C1 segment of cervical spinal cord (tissue), 14 donors: ENCODE measurements around the gene PXYLP1.
A peak's percentile ranks its signal among the peaks of the same experiment; 100 is the strongest.

Source experiments
- DNase-seq, 14 donors: peaks; one replicate each; lab custom pipeline; 2025; lab: John Stamatoyannopoulos, UW

Gene PXYLP1

DNA sequence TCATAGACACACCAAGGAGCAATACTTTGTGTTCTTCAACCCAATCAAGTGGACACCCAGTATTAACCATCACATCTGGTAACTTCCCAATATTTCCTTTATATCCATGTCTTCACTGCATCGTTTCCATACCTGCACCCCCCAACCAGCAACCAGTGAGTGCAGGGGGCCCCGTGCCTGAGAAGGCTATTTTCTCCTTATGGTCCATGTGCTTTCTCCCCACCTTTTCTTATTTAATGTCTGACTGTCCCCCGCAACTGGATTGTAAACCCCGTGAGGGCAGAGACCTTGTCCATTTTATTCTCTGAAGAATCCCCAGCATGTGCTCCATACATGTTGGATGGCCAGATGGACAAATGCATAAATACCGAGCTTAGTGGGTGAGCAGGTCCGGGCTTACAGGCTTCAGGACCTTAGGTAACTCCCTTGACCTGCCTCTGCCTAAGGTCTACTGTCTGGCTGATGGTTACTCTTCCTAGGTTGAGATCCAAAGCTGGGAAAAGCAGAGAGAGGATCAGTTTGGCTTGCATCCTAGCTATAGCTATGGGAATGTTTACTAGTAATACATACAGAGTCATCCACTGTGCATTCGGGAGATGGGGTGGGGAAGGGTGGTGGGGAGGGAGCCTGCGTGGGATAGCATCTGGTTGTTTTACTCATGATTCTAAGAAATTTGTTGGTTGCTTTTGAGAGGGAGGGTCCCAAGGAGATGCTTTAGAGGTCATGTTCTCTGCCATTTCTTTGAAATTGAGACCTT is 41.5 kb downstream of the PXYLP1 start:
- DNase-seq: no peak

DNA sequence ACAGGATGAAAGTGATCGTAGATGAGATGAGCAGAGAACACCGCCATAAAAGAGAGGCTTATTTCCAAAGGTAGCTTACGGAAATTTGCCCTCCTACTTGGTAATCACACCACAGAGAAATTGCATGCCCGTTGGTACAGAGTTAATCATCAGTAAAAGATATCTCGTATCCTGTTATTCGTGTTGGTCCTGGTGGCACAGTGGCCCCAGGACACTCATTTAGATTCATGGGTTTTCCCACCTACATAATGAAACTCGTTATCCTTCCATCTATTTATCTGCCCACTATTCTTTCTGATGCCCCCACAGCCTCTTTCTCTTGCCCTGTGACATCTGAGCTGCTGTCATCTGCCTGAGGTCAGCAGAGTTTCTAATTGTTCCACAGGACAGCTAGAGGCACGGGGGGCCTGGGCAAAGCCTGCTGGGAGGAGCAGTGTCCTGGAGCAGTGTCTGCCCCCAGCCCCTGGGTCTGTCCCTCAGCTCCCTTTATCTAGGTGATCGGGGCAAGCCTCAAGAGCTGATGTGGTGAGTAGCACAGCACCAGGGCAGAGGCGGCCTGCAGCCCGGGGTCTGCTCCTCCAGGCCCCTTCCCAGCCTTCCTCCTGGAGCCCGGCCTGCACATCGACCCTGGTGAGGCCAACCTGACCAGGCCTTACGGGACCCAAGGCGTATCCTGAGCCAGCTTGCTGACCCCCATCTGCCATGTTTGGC is 42.2 kb downstream of the PXYLP1 start:
- DNase-seq: no peak

DNA sequence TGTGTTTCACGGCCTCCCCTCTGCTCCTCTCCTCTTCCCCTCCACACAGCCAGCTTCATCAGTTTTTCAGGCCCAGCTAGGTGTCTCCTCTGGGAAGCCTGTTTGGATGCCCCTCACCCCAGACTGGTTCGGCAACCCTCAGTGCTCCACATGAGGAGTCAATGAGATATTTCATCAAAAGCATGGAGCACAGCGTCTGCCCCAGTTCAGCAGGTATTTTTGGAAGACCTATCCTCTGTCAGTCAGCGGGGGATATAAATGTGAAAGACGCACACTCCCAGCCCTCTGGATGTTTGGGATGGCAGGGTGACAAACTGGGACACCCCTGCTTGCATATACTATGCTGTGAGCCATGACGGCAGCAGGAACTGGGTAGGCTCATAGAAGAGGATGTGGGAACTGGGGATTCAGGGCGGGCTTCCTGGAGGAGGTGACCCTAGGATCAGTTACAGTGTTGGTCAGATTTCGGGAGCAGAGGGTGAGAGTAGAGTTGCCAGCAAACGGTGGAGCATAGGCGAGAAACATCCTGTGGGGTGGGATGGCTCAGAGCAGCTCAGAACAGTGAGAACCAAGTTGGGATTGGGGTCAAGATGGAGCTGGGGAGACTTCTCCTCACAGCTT is 42.9 kb downstream of the PXYLP1 start:
- DNase-seq: no peak

DNA sequence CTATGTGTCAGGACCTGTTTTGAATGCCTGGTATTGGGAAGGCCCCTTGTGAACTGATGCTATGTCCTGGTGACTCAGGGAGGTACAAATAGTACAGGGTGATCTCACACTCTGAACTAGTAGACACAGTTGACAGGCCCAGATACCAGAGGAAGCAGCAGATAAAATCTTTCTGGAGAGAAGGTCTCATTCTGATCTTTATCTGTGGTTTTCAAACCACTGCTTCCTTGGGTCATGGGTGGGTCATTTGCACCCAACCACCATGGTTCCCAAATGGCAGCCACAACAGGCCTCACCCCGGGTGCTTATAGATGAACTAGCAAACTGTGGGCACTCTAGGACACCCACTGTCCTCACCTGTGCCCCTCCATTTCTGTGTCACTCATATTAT is 43.4 kb downstream of the PXYLP1 start:
- no peak for DNase-seq

DNA sequence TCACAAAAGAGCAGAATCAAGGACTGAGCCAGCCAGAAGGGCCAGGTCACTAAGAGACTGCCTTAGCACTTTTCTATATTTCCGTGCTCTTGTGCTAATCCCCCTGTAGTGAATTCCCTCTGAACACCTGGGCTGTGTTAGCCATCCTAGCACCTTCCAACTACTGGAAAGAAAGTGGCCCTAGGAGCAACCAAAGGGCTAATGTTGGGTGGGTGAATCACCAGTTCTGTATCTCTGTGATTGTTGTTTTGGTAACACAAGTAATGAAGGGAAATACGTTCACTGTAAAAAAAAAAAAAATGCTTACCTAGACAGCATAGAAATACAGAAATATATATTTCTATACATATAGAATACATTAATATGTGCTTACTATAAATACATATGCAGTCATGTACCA is 43.9 kb downstream of the PXYLP1 start:
- no peak for DNase-seq

DNA sequence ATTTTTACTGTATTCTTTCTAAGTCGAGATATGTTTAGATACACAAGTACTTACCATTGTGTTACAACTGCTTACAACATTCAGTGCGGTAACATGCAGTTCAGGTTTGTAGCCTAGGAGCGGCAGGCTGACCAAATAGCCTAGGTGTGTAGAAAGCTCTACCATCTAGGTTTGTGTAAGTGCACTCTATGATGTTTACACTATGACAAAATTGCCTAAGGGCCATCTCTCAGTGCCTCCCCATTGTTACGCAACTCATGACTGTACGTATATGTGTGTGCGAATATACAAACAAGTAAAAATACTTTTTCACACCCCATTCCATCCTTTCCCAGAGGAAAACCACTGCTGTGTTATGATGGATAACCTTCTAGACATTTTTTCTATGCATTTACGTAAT is 44.3 kb downstream of the PXYLP1 start:
- DNase-seq: no peak

DNA sequence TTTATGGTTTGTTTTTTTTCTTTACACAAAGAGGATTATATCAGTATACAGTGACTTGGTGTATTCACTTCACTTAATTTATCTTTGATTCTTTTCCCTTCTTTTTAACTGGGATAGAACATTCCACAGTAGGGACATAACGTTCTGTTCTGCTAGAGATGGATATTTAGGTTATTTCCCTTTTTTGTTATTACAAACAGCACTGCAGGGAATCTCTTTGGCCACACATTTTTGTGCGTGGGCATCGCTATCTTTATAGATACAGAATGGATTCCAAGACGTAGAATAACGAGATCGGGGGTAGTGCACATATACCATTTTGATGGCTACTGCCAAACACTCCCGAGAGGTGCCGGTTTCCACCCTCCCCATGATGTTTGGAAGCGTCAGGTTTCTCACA is 44.8 kb downstream of the PXYLP1 start:
- DNase-seq: no peak

DNA sequence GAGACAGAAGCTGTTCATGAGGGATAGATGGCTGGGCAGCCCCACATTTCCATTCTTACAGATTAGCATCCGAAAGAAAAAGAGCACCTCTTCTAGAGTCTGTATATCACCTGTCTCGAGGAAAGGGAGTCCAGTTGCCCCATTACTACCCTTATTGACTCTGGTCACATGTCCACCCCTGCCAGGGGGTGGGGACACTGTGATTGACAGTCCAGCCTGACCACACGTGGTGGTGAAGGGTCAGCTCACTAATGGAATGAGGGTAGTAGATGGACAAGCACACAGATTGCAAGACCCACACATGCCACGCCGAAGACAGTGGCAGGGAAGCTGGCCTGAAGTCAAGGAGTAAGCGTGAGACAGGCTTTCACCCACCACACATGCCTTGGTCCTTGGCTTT is 45.8 kb downstream of the PXYLP1 start:
- DNase-seq: no peak

DNA sequence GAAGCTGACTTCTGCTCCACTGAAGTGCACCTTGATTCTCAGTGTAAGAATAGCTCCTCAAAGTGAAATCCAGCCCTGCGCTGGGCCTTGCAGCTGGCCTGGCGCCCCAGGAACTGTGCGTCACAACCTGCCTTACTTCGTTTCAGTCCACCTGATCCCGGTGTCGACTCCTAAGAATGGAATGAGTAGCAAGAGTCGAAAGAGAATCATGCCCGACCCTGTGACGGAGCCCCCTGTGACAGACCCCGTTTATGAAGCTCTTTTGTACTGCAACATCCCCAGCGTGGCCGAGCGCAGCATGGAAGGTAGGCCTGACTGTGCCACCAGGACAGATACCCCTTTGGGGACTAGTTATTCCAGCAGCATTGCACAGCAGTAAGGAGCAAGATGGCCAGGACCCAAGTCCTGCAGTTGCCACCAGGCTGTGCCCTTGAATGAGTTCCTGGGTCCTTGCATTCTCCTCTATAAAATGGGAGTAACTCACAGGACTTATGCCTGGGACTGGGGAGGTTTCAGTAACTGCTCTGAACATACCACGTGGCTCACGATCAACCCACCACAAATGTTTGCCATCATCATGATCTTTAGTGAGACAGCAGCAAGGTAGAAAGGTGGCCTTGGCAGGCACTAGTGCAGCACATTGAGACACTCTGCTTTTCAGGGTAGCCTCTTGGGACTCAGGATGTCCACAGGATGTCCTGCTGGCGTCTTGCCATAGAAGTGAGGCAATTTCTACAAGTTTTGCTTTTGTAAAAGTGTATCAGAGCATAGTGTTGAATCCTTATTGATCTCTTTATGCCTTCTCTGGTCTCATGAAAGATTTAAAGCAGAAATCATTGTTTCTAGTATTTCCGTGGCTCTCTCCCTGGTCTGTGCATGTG is 46.8 kb downstream of the PXYLP1 start:
- no peak for DNase-seq

DNA sequence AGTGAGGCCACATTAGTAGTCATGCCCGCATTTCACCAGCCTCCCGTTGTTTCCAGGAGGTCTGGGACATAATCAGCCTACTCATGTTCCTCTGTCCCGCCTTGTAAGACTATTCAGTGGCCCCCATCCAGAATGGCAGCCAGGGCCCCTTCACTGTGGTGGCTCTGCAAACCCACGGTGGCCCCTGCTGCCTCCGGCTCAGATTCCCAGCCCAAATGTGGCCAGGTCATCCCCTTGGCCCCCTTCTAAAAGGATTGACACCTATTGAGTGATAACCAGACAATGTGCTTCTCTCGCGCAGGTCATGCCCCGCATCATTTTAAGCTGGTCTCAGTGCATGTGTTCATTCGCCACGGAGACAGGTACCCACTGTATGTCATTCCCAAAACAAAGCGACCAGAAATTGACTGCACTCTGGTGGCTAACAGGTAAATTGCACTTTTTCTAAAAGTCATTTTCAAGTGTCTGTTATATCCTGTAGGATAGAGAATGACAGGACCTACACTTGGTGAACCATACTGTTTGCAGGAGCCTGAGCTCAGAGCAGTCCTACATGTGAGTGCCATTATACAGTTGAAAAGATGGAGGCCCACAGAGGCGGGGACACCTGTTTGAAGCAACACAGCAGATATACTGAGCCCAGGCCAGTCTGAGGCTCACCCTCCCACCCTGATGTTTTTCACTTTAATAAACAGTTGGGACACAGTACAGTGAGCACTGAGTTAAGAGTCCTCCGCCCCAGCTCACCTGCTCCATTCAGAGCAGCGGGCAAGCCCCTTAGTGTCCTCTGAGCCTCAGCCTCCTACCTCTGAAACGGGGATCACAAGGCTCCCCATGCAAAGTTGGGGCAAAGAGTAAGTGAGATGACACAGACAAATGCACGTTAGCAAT is 47.7 kb downstream of the PXYLP1 start:
- DNase-seq: peak in 2 of 14 donors; percentile 14 to 18

DNA sequence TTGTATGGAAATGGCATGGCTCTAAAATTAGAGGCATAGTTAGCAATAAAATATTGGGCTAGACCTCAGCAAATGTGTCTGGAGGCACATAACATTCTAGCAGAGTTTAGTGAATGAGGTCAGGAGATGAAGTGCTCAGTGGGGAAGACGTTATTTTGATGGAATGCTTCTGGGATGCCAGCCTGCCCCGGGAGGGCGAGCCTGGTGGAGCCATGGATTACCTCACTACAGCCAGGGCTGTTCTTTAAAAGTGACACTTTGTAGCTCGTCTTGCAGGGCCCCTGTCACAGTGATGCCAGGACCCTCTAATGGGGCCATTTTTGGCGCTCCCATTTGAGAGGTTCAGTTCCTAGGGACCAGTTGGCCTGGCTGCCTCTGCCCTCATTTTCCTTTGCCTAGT is 48.5 kb downstream of the PXYLP1 start:
- peak in 4 of 14 donors; percentile 18 to 59 (median 48) for DNase-seq

DNA sequence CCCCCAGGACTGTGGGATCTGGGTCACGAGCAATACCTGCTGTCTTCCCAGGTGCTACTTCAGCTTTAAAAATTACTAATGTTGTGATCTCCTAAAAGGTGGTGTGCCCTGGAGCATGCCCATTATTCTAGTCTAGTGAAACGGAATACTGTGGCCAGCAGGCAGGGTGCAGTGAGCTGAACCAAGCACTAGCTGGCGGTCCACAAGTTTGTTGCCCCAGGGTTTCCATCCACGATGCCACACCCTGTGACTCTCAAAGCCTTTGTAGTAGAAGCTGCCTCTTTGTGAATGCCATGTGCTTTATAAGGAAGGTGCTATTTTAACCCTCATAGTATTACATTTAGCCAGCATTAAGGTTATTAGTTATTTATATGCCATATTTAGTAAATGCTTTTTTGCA is 49.1 kb downstream of the PXYLP1 start:
- no peak for DNase-seq

DNA sequence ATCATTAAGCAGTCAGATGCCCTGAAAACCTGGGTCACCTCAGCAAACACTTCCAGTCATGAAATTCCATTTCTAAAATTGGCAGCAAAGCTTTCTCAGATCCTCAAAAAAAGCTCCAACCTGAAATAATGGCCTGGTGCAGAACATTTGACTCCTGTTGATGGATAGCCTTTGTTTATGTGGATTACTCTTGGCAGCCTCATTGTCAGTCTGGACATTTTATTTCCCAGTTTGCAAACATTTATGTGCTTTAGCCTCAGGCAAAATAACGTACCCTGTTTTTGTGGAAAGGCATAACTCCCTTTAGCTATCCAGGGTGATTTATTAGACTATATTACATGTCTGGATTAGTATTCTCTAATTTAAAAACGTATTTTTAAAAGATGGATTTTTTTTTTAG is 53.9 kb downstream of the PXYLP1 start:
- no peak for DNase-seq

DNA sequence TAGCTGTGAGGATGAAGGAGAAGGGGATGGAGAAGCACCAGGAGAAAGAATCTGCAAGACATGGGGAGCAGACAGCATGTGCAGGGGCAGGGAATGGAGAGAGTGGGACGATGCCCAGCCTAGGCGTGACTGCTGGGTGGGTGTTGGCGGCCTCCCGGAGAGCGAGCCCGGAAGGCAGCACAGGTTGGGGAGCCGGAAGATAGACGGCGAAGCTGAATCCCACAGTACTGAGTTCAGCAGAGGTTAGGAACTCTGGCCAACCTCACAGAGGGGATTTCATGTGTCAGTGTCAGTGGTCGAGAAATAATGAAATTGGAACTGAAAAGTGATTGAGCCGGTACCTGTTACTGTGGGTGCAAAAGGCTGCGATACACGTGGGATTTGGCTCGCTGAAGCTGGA is 55.2 kb downstream of the PXYLP1 start:
- no peak for DNase-seq

DNA sequence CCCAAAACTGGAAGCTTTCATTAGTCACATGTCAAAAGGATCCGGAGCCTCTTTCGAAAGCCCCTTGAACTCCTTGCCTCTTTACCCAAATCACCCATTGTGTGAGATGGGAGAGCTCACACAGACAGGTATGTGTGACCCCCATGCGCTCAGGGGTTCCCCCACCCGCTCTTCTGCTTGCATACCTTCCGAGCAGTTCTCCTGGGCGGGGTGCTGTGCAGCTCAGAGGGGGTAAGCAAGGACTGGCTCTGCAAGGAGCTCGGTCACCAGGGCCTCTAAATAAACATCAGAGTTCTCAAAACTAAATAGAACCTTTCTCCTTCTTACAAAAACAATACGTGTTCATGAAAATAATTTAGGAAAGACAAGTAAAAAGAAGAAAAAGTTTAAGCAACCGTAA is 55.7 kb downstream of the PXYLP1 start:
- DNase-seq: no peak

DNA sequence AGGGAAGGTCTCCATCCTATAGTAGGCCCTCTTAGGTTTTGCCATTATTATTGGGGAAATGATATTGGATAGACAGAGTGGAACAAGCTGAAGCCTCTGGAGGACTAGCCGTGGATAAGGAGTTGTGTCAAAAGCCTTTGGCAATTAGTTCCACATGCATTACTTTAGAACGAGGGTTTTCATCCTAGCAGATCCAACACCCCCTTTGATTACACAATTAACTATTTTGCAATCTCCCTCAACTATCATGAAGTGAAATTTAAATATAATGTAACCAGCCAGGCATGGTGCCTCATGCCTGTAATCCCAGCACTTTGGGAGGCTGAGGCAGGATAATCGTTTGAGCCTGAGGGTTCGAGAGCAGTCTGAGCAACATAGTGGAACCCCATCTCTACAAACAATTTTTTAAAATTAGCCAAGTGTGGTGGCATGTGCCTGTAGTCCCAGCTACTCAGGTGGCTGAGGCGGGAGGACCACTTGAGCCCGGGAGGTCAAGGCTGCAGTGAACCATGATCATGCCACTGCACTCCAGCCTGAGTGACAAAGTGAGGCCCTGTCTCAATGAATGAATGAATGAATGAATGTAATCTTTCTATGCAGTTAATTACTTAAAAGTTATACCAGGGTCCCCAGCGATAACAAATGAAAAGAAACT is 56.8 kb downstream of the PXYLP1 start:
- no peak for DNase-seq

DNA sequence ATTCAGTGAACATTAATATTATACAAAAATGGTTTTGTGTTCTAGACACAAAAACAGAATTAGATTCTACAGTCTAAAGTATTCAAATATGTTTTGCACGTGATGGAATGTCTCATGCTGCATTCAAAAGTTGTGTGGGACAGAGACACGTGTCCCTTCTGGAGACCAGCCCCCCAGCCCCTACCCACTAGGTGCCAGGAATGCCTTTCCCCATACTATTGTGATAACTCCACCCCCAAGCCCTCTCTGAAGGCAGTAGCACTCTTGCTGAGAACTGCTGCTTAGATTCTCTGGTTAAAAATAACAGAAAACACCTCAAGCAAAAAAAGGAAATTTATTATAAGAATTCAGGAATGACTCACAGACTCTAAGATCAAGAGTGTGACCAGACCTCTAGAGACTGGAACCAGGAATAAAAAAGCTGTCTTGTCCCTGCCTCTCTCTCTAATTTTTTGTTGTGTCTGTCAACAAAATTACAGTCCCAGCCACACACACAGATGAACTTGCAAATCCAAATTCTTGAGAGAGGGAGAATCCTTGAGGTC is 57.7 kb downstream of the PXYLP1 start:
- no peak for DNase-seq

DNA sequence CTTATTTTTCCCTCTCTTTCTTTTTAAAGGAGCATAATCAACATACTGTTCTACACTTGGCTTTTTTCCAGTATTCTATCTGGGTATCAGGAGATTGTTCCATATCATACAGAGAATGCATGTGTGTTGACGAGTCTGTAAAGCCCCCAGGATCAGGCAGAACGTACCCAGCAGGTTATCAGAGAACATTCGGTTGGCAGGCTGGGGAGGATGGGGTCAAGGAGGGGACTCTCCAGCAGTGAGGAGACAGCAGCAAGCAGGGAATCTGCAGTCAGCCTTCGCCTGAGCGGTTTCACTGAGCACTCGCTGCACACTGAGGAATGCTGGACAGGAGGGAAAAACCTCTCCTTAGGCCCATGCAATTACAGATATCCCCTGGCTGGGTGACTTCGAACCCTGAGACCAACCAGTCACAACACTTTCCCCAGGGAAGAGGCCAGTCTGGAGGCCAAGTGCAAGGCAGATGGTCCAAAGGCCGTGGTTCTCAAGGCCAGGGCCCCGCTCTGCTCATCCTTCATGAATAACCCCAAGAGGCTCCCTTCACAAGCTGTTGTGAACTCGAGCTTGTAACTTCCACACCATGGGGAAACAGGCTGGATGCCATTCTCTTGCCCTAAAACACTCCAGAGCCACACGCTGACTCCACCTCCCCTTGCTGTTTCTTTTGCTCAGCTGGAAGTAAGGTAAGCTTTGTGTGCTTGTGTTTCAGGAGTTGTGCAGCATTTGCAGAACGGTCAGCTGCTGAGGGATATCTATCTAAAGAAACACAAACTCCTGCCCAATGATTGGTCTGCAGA is 60.1 kb downstream of the PXYLP1 start:
- DNase-seq: no peak

DNA sequence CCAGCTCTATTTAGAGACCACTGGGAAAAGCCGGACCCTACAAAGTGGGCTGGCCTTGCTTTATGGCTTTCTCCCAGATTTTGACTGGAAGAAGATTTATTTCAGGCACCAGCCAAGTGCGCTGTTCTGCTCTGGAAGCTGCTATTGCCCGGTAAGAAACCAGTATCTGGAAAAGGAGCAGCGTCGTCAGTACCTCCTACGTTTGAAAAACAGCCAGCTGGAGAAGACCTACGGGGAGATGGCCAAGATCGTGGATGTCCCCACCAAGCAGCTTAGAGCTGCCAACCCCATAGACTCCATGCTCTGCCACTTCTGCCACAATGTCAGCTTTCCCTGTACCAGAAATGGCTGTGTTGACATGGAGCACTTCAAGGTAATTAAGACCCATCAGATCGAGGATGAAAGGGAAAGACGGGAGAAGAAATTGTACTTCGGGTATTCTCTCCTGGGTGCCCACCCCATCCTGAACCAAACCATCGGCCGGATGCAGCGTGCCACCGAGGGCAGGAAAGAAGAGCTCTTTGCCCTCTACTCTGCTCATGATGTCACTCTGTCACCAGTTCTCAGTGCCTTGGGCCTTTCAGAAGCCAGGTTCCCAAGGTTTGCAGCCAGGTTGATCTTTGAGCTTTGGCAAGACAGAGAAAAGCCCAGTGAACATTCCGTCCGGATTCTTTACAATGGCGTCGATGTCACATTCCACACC is 60.9 kb downstream of the PXYLP1 start:
- DNase-seq: no peak
